Prostate gland (tissue), 2 donors: Measurements from ENCODE around the gene RAB15.

Experiments
- CTCF ChIP-seq, 4 experiments: fragments of 200-600 bp in 2 of 4; fragments of 450-650 bp in 2 of 4; sonication (generic) in 2 of 4; IDR thresholded peaks; 1 replicate in 3 of 4; 2 replicates in 1 of 4; pipeline ENCODE4 v1.5.1; 2016 to 2019; ENCODE audit warnings: antibody characterized with exemption in 4 of 4, mild to moderate bottlenecking in 2 of 4, moderate library complexity in 2 of 4
- POLR2AphosphoS5 ChIP-seq: sonication (generic); formaldehyde crosslinking; IDR thresholded peaks from one replicate; pipeline ENCODE4 v1.6.1; 2017; ENCODE audit warnings: antibody characterized with exemption

- TF ChIP-seq CTCF (IDR thresholded peaks at IDR 0.05) (no peak), POLR2AphosphoS5 (peak; percentile 99)
These were observed 57.7 kb downstream of the RAB15 start, which contains the start of gene CHURC1 for GRCh38 chr14:64914237-64915028.
